ENCODE measurements around the gene CLIP2. TPM values are rescaled to one million over a fixed set of nuclear protein-coding genes. Genes with fewer than 3 reads are reported as not detected.
A peak's percentile ranks its signal among the peaks of the same experiment; 100 is the strongest.
"Not testable (repeated sequence)": the region's sequence is repeated elsewhere in the genome, so short reads cannot be mapped to it uniquely, and the experiment has no call there.

The CLIP2 gene
- total RNA-seq, 1 donor from 2014 or later: 24.3 TPM

DNA sequence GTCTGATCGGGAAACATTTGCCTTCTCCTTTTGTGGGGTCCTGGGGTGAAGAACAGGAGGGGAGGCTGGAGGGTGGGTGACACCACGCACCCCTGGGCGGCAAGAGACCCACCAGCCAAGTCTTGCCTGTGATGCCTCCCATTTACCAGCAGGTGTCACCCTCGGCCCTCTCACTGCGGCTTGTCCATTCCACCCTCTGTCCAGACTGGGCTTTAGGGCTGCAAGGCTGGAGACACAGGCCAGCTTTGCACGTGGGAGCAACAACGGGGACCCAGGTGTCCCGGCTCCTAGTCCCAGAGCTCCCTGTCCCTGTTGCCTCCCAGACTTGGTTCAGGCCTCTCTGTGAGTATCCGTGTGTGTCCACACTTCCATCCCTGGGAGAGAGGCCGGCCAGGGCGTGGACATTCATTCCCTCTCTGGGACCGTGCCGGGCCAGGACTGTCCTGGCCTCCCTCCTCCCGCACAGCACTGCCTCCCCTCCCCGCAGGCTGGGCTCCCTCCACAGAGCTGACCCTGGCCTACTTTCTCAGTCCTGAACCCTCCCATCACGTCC lies 128.3 kb downstream of the CLIP2 start:
- intact Hi-C loops (cut with DNase I): loop anchor here (10.0 kb wide), 1 partner anchor 147 kb away; no protein-coding TSS in a partner anchor
- peak; percentile 81 for DNase-seq
- TF ChIP-seq, protein P1, sequence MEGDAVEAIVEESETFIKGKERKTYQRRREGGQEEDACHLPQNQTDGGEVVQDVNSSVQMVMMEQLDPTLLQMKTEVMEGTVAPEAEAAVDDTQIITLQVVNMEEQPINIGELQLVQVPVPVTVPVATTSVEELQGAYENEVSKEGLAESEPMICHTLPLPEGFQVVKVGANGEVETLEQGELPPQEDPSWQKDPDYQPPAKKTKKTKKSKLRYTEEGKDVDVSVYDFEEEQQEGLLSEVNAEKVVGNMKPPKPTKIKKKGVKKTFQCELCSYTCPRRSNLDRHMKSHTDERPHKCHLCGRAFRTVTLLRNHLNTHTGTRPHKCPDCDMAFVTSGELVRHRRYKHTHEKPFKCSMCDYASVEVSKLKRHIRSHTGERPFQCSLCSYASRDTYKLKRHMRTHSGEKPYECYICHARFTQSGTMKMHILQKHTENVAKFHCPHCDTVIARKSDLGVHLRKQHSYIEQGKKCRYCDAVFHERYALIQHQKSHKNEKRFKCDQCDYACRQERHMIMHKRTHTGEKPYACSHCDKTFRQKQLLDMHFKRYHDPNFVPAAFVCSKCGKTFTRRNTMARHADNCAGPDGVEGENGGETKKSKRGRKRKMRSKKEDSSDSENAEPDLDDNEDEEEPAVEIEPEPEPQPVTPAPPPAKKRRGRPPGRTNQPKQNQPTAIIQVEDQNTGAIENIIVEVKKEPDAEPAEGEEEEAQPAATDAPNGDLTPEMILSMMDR (IDR thresholded peaks at IDR 0.05): peak; percentile 95
- no peak overlapping the region for H3K27ac ChIP-seq
- H3K4me1 ChIP-seq: no peaks in the 10 kb centered on the region
- no peaks in the 10 kb centered on the region for H3K36me3 ChIP-seq
- peaks cover 4% of the 10 kb centered on the region for H3K27me3 ChIP-seq
- peak; percentile 98 for ATAC-seq
- H3K4me3 ChIP-seq: no peak overlapping the region
- no peaks in the 10 kb centered on the region for H3K9me3 ChIP-seq

DNA sequence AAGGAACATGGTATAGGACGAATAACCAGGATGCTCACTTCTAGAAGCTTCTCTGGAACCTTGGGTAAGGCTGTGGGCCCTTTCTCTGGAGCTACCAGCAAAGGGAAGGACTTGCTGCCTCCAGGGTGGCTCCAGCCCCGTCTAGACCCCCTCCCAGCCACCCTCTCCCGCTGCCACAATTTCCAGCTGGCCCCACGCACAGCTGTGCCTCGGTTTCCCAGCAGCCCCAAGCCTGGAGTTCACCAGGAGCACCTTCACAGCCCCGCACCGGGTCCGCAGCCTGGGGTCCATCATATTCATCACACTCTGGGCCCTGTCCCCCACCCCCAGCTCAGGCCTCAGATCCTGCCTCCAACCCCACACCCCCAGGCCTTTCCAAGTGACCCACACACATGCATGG lies 128.9 kb downstream of the CLIP2 start:
- TF ChIP-seq, protein P1 (IDR thresholded peaks at IDR 0.05): no peak
- no peaks in the 10 kb centered on the region for H3K36me3 ChIP-seq
- no peak for DNase-seq
- no peak for ATAC-seq
- H3K4me3 ChIP-seq: no peak overlapping the region
- H3K27me3 ChIP-seq: peaks cover 4% of the 10 kb centered on the region
- H3K4me1 ChIP-seq: no peaks in the 10 kb centered on the region
- intact Hi-C loops (cut with DNase I): loop anchor here (10.0 kb wide), 1 partner anchor 147 kb away; no protein-coding TSS in a partner anchor
- H3K27ac ChIP-seq: no peak overlapping the region
- H3K9me3 ChIP-seq: no peaks in the 10 kb centered on the region

DNA sequence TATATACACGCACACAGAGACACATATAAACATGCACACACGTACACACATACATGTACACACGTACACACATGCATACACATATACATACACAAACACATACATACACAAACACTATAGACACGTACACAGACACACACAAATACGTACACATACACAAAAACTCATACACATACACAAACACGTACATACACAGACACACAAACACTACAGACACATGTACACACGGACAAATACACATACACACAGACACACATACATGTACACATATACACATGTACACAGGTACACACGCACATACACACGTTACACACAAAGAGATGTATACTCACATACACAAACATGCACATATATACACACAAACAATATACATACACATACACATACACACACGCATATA lies 129.3 kb downstream of the CLIP2 start:
- no peaks in the 10 kb centered on the region for H3K9me3 ChIP-seq
- no peak overlapping the region for H3K4me3 ChIP-seq
- no peaks in the 10 kb centered on the region for H3K36me3 ChIP-seq
- TF ChIP-seq, protein P1 (IDR thresholded peaks at IDR 0.05): no peak
- DNase-seq (no peak), ATAC-seq (no peak)
- intact Hi-C loops (cut with DNase I): loop anchor here (10.0 kb wide), 1 partner anchor 146 kb away; no protein-coding TSS in a partner anchor
- H3K27me3 ChIP-seq: peaks cover 4% of the 10 kb centered on the region
- no peak overlapping the region for H3K27ac ChIP-seq
- H3K4me1 ChIP-seq: no peaks in the 10 kb centered on the region

DNA sequence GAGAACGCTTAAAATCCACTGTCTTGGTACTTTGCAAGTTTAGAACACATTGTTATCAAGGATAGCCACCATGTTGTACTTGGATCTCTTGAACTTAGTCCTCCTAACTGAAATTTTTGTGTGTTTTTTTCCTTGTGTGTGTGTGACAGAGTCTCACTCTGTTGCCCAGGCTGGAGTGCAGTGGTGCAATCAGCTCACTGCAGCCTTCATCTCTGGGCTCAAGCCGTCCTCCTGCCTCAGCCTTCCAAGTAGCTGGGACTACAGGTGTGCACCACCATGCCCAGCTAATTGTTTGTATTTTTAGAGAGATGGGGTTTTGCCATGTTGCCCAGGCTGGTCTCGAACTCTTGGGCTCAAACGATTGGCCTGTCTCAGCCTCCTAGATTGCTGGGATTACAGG lies 130.0 kb downstream of the CLIP2 start:
- intact Hi-C loops (cut with DNase I): loop anchor here (10.0 kb wide), 1 partner anchor 146 kb away; no protein-coding TSS in a partner anchor
- not testable (repeated sequence) for H3K9me3 ChIP-seq, H3K4me3 ChIP-seq, ATAC-seq, H3K4me1 ChIP-seq, H3K27ac ChIP-seq, H3K27me3 ChIP-seq, DNase-seq, H3K36me3 ChIP-seq

DNA sequence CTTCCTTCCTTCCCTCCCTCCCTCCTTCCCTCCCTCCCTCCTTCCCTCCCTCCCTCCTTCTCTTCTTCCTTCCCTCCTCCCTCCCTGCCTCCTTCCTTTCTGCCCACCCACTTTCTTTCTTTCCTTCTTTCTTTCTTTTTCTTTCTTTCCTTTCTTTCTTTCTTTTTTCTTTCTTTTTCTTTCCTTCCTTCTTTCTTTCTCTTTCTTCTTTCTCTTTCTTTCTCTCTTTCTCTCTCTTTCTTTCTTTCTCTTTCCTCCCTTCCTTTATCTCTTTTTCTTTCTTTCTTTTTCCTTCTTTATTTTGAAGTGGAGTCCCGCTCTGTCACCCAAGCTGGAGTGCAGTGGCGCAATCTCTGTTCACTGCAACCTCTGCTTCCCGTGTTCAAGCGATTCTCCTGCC lies 130.8 kb downstream of the CLIP2 start:
- Histone ChIP-seq H3K4me1 (no peaks in the 10 kb centered on the region), H3K36me3 (no peaks in the 10 kb centered on the region), H3K9me3 (no peaks in the 10 kb centered on the region), H3K4me3 (no peak overlapping the region), H3K27ac (no peak overlapping the region), H3K27me3 (peaks cover 4% of the 10 kb centered on the region)
- DNase-seq (no peak), ATAC-seq (no peak)
- TF ChIP-seq, protein P1 (IDR thresholded peaks at IDR 0.05): no peak
- intact Hi-C loops (cut with DNase I): loop anchor here (10.0 kb wide), 1 partner anchor 285 kb away; no protein-coding TSS in a partner anchor

DNA sequence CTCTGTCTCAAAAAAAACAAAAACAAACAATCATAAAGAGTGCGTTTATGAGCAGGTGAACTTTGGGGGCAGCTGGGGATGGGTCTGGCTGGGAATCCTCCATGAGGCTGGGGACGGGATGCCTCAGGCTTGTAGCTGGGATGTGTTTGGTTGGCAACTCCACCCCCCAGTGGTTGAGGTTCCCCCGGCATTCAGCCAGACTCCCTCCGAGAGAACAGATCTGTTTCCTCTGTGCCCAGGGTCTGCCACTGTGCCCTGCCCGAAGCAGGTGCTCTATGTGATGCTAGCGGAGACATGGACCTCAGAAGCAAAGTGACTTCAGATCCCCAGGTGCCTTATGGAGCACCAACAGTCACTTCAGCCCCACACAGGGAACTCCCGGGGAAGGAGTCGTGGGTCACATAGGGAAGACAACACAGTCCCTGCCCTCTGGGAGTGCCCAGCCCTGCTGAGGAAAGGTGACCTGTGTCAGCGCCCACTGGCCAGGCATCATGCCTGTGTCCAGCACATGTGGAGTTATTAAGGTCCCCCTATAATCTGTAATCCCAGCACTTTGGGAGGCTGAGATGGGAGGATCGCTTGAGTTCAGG lies 135.2 kb downstream of the CLIP2 start:
- Histone ChIP-seq H3K9me3 (no peaks in the 10 kb centered on the region), H3K27ac (no peak overlapping the region), H3K36me3 (no peaks in the 10 kb centered on the region), H3K27me3 (no peaks in the 10 kb centered on the region), H3K4me1 (no peaks in the 10 kb centered on the region), H3K4me3 (no peak overlapping the region)
- DNase-seq (no peak), ATAC-seq (no peak)
- intact Hi-C loops (cut with DNase I): loop anchor here (10.0 kb wide), 1 partner anchor 280 kb away; no protein-coding TSS in a partner anchor
- TF ChIP-seq, protein P1 (IDR thresholded peaks at IDR 0.05): no peak
